Vagina (tissue), 2 donors: Measurements from ENCODE around the gene SHISA5.

Source experiments
- CTCF ChIP-seq, 3 experiments: fragments of 450-650 bp in 2 of 3; fragments of 200-600 bp in 1 of 3; sonication (generic) in 1 of 3; IDR thresholded peaks; one replicate each; pipeline ENCODE4 v1.5.1; 2017 to 2019; ENCODE audit warnings: antibody characterized with exemption in 3 of 3, mild to moderate bottlenecking in 2 of 3, moderate library complexity in 2 of 3
- POLR2A ChIP-seq, 2 donors: fragments of 450-650 bp; IDR thresholded peaks; one replicate each; pipeline ENCODE4 v1.6.1; 2017; ENCODE audit warnings: antibody characterized with exemption in 2 of 2, mild to moderate bottlenecking in 2 of 2, moderate library complexity in 2 of 2
- POLR2AphosphoS5 ChIP-seq, 2 donors: sonication (generic); formaldehyde crosslinking; IDR thresholded peaks; one replicate each; pipeline ENCODE4 v1.9.0; 2017; ENCODE audit warnings: antibody characterized with exemption in 2 of 2, mild to moderate bottlenecking in 2 of 2, low read depth in 1 of 2; ENCODE audit not compliant: insufficient read depth in 1 of 2

GRCh38 chr3:48446425-48447193, 57.4 kb downstream of the SHISA5 start, which contains the start of gene ATRIP:
- TF ChIP-seq POLR2A (IDR thresholded peaks at IDR 0.05) = peak; percentile 49 to 78
- no peak for TF ChIP-seq CTCF (IDR thresholded peaks at IDR 0.05)
- peak; percentile 73 to 90 for TF ChIP-seq POLR2AphosphoS5 (IDR thresholded peaks at IDR 0.05; ENCODE audit: insufficient read depth in 1 of 2, low read depth in 1 of 2)
